C1 segment of cervical spinal cord (tissue), 14 donors: ENCODE results near the gene MYO3B.
"Not testable (repeated sequence)": the region's sequence is repeated elsewhere in the genome, so short reads cannot be mapped to it uniquely, and the experiment has no call there.

Experiments
- DNase-seq, 14 donors: peaks; one replicate each; lab custom pipeline; 2025; lab: John Stamatoyannopoulos, UW

MYO3B gene

GRCh38 chr2:170420961-170421687, 243.2 kb downstream of the MYO3B start:
- DNase-seq, result no peak

- no peak for DNase-seq
These were observed 246.0 kb downstream of the MYO3B start for GRCh38 chr2:170423919-170424318.

GRCh38 chr2:170425281-170425751, 247.4 kb downstream of the MYO3B start:
- DNase-seq, result no peak

- DNase-seq, result no peak
These were observed 250.9 kb downstream of the MYO3B start for GRCh38 chr2:170428868-170429267.

- no peak for DNase-seq
These were observed 254.9 kb downstream of the MYO3B start for GRCh38 chr2:170432823-170433222.

GRCh38 chr2:170433448-170433847, 255.5 kb downstream of the MYO3B start:
- DNase-seq, result no peak

- not testable (repeated sequence) for DNase-seq
These were observed 256.4 kb downstream of the MYO3B start for GRCh38 chr2:170434396-170434795.

GRCh38 chr2:170434900-170435621, 257.1 kb downstream of the MYO3B start:
- no peak for DNase-seq

GRCh38 chr2:170436077-170436943, 258.4 kb downstream of the MYO3B start:
- DNase-seq, result no peak

GRCh38 chr2:170446078-170446477, 268.1 kb downstream of the MYO3B start:
- no peak for DNase-seq

- no peak for DNase-seq
These were observed 271.1 kb downstream of the MYO3B start for GRCh38 chr2:170449034-170449433.

GRCh38 chr2:170454471-170455372, 276.8 kb downstream of the MYO3B start:
- DNase-seq, result no peak

- DNase-seq, result no peak
These were observed 277.9 kb downstream of the MYO3B start for GRCh38 chr2:170455617-170456426.

- no peak for DNase-seq
These were observed 279.0 kb downstream of the MYO3B start for GRCh38 chr2:170456914-170457313.

GRCh38 chr2:170457742-170458141, 279.8 kb downstream of the MYO3B start:
- DNase-seq, result no peak

GRCh38 chr2:170461889-170462288, 283.9 kb downstream of the MYO3B start:
- no peak for DNase-seq

- DNase-seq, result no peak
These were observed 284.7 kb downstream of the MYO3B start for GRCh38 chr2:170462433-170463205.

- no peak for DNase-seq
These were observed 285.2 kb downstream of the MYO3B start for GRCh38 chr2:170463206-170463537.

- no peak for DNase-seq
These were observed 286.3 kb downstream of the MYO3B start for GRCh38 chr2:170464268-170464667.
